Trophoblast cell (in vitro differentiated cells and primary cell): ENCODE results near the gene ITPRIPL2.

Source experiments
- DNase-seq, 2 donors: peaks; one replicate each; pipeline ENCODE4 v3.0.0-alpha.2; 2016
- H2AFZ ChIP-seq: 2 replicates; pipeline ENCODE4 v1.6.1; 2013; ENCODE audit warnings: low read length, moderate library complexity, mild to moderate bottlenecking; ENCODE audit not compliant: insufficient read depth, poor library complexity
- H2AK5ac ChIP-seq: 2 replicates; pipeline ENCODE4 v1.6.1; 2013; ENCODE audit warnings: mild to moderate bottlenecking, low read length
- H2BK120ac ChIP-seq: 2 replicates; pipeline ENCODE4 v1.6.1; 2013; ENCODE audit warnings: low read length, mild to moderate bottlenecking, moderate library complexity; ENCODE audit not compliant: insufficient read depth, poor library complexity
- H2BK12ac ChIP-seq: 2 replicates; pipeline ENCODE4 v1.6.1; 2013; ENCODE audit warnings: mild to moderate bottlenecking, low read length, moderate library complexity
- H2BK5ac ChIP-seq: 2 replicates; pipeline ENCODE4 v1.6.1; 2013; ENCODE audit warnings: low read length, low read depth, moderate library complexity, mild to moderate bottlenecking; ENCODE audit not compliant: poor library complexity
- H3K14ac ChIP-seq: 2 replicates; pipeline ENCODE4 v1.6.1; 2013; ENCODE audit warnings: mild to moderate bottlenecking, low read length
- H3K18ac ChIP-seq: 2 replicates; pipeline ENCODE4 v1.6.1; 2013; ENCODE audit warnings: mild to moderate bottlenecking, low read length
- H3K23ac ChIP-seq: 2 replicates; pipeline ENCODE4 v1.6.1; 2013; ENCODE audit warnings: low read length
- H3K27ac ChIP-seq: 2 replicates; pipeline ENCODE4 v1.5.1; 2013; ENCODE audit warnings: low read depth, mild to moderate bottlenecking, inconsistent platforms, low read length, moderate library complexity
- H3K27me3 ChIP-seq: 2 replicates; pipeline ENCODE4 v1.6.1; 2013; ENCODE audit warnings: inconsistent platforms, mild to moderate bottlenecking, low read length, moderate library complexity; ENCODE audit not compliant: insufficient read depth
- H3K36me3 ChIP-seq, 2 experiments: 1 replicate in 1 of 2; 2 replicates in 1 of 2; pipeline ENCODE4 v1.6.1; 2013; ENCODE audit warnings: low read length in 2 of 2, mild to moderate bottlenecking in 2 of 2, moderate library complexity in 1 of 2; ENCODE audit not compliant: insufficient read depth in 2 of 2, control insufficient read depth in 1 of 2
- H3K4ac ChIP-seq: 2 replicates; pipeline ENCODE4 v1.6.1; 2013; ENCODE audit warnings: low read depth, mild to moderate bottlenecking, low read length, moderate library complexity
- H3K4me1 ChIP-seq, 2 experiments: 1 replicate in 1 of 2; 2 replicates in 1 of 2; pipeline ENCODE4 v1.6.1; 2013; ENCODE audit warnings: low read length in 2 of 2, mild to moderate bottlenecking in 2 of 2, moderate library complexity in 1 of 2; ENCODE audit not compliant: insufficient read depth in 2 of 2, control insufficient read depth in 1 of 2
- H3K4me2 ChIP-seq: 2 replicates; pipeline ENCODE4 v1.6.1; 2013; ENCODE audit warnings: inconsistent platforms, mild to moderate bottlenecking, low read length, moderate library complexity
- H3K4me3 ChIP-seq: 2 replicates; pipeline ENCODE4 v1.5.1; 2013; ENCODE audit warnings: mild to moderate bottlenecking, low read depth, low read length, inconsistent platforms
- H3K79me1 ChIP-seq: one replicate; pipeline ENCODE4 v1.6.1; 2013; ENCODE audit warnings: low read length
- H3K79me2 ChIP-seq: 2 replicates; pipeline ENCODE4 v1.6.1; 2013; ENCODE audit warnings: low read length, mild to moderate bottlenecking; ENCODE audit not compliant: control insufficient read depth, insufficient read depth, poor library complexity
- H3K9ac ChIP-seq: 2 replicates; pipeline ENCODE4 v1.6.1; 2013; ENCODE audit warnings: mild to moderate bottlenecking, low read length
- H3K9me3 ChIP-seq: 2 replicates; pipeline ENCODE4 v1.6.1; 2013; ENCODE audit warnings: low read depth, mild to moderate bottlenecking, control low read depth, inconsistent platforms, low read length; ENCODE audit not compliant: insufficient read depth
- H4K12ac ChIP-seq: 2 replicates; pipeline ENCODE4 v1.6.1; 2013; ENCODE audit warnings: low read depth, mild to moderate bottlenecking, low read length, moderate library complexity
- H4K8ac ChIP-seq: 2 replicates; pipeline ENCODE4 v1.6.1; 2013; ENCODE audit warnings: low read depth, mild to moderate bottlenecking, low read length, moderate library complexity
- H4K91ac ChIP-seq: one replicate; pipeline ENCODE4 v1.6.1; 2013; ENCODE audit warnings: low read depth, mild to moderate bottlenecking, low read length, moderate library complexity
- WGBS: extraction: QIAGEN DNeasy Blood & Tissue Kit; methylation state at CpG from one replicate; pipeline ENCODE4 v1.1.7; 2013; ENCODE audit warnings: missing lambda C conversion rate; ENCODE audit not compliant: insufficient read length, insufficient coverage; ENCODE audit errors: extremely low coverage; 5-methylcytosine and 5-hydroxymethylcytosine counted together

ITPRIPL2 gene

DNA sequence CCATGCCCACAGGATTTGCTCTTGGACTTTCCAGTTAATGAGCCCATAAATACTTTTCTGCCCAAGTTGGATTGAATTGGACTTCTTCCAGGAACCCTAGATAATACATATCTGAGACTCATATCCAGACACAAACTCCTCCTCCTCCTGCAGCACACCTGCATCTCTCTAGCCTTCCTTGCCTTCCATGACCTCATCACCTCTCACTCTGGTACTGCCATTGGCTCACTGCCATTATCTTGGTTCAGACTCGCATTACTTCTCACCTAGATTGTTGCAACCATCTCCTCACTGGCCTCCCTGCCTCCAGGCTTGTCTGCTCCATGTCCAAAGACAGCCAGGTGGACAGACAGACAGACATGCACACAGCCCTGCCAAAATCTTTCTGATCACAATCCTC, 49.5 kb downstream of the ITPRIPL2 start:
- no peak overlapping the region for H4K8ac ChIP-seq
- peaks cover 2 to 8% of the 10 kb centered on the region in 2 experiments for H3K4me1 ChIP-seq
- no CpG with 5 or more reads among the region's 1 CpG for WGBS
- H3K4me3 ChIP-seq, result no peak overlapping the region
- no peak overlapping the region for H2AFZ ChIP-seq
- H3K9ac ChIP-seq, result no peak overlapping the region
- no peak overlapping the region for H3K4ac ChIP-seq
- H3K18ac ChIP-seq, result no peak overlapping the region
- H2AK5ac ChIP-seq, result no peak overlapping the region
- H2BK12ac ChIP-seq, result no peak overlapping the region
- peaks cover 3% of the 10 kb centered on the region for H3K79me1 ChIP-seq
- no peak overlapping the region for H2BK5ac ChIP-seq
- H3K27ac ChIP-seq, result no peak overlapping the region
- H2BK120ac ChIP-seq, result no peak overlapping the region
- H3K79me2 ChIP-seq, result peaks cover 1% of the 10 kb centered on the region
- no peak overlapping the region for H4K12ac ChIP-seq
- no peak overlapping the region for H3K4me2 ChIP-seq
- no peak overlapping the region for H3K14ac ChIP-seq
- no peaks in the 10 kb centered on the region for H3K36me3 ChIP-seq
- H3K23ac ChIP-seq, result no peak overlapping the region
- H3K27me3 ChIP-seq, result peaks cover under 1% of the 10 kb centered on the region
- peaks cover 3% of the 10 kb centered on the region for H3K9me3 ChIP-seq
- H4K91ac ChIP-seq, result no peak overlapping the region
- DNase-seq, result no peak

DNA sequence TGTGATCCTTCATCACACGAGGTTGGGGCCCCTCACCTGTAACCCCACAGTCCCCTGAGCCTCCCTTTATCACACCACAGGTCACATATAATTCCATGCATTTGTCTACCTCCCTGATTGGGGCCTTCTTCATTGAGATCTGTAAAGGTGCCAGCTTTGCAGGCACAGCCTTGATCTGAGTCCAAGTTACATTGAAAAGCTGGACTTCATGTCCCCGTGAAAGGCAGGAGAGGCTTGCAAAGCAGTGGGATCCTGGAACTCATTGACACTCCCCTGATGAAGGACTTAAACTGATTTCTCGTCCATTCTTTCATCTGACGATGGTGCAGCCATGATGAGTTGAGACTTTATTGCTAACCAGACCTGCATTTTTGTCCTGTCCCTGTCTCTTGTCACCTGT, 50.5 kb downstream of the ITPRIPL2 start:
- Histone ChIP-seq H2AFZ (no peak overlapping the region), H3K27ac (no peak overlapping the region), H3K9ac (no peak overlapping the region), H3K4me2 (no peak overlapping the region), H3K23ac (no peak overlapping the region), H3K36me3 (no peaks in the 10 kb centered on the region), H3K79me2 (peaks cover 5% of the 10 kb centered on the region), H2BK12ac (no peak overlapping the region), H4K8ac (no peak overlapping the region), H3K27me3 (peaks cover 5% of the 10 kb centered on the region), H3K79me1 (peaks cover 7% of the 10 kb centered on the region), H3K9me3 (peaks cover 3% of the 10 kb centered on the region), H4K12ac (no peak overlapping the region), H3K18ac (no peak overlapping the region), H3K4me1 (peaks cover 2 to 12% of the 10 kb centered on the region in 2 experiments), H3K4me3 (no peak overlapping the region), H2AK5ac (no peak overlapping the region), H3K14ac (no peak overlapping the region), H3K4ac (no peak overlapping the region), H2BK120ac (no peak overlapping the region), H4K91ac (no peak overlapping the region), H2BK5ac (no peak overlapping the region)
- WGBS, result no CpG with 5 or more reads among the region's 4 CpGs
- DNase-seq, result no peak

DNA sequence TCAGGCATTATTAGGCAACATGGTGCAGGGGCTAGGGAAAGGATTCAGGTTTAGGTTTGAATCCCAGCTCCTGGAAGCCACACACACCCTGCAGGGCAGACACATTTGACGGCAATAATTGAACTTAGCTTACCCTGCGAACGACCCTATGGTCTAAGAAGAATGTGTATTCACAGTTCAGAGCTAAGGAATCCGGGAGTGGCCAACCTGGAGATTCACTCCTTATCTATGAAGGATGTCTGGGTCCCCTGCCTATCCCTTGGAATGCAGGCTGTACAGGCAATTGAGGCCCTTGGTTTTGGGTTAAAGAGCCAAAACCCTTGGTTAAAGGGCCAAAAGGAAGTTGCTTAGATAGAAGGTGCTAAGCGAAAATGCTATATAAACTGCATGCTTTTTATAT, 51.3 kb downstream of the ITPRIPL2 start:
- peak; percentile 45 to 47 for DNase-seq
- H4K12ac ChIP-seq, result no peak overlapping the region
- WGBS, result no CpG with 5 or more reads among the region's 5 CpGs
- H3K4me3 ChIP-seq, result no peak overlapping the region
- peaks cover 5% of the 10 kb centered on the region for H3K27me3 ChIP-seq
- H3K4ac ChIP-seq, result no peak overlapping the region
- H3K14ac ChIP-seq, result no peak overlapping the region
- no peak overlapping the region for H3K9ac ChIP-seq
- H4K8ac ChIP-seq, result no peak overlapping the region
- peaks cover 5% of the 10 kb centered on the region for H3K79me2 ChIP-seq
- peaks cover 7% of the 10 kb centered on the region for H3K79me1 ChIP-seq
- H3K9me3 ChIP-seq, result peaks cover 3% of the 10 kb centered on the region
- H3K36me3 ChIP-seq, result no peaks in the 10 kb centered on the region
- H3K4me2 ChIP-seq, result no peak overlapping the region
- H2AFZ ChIP-seq, result no peak overlapping the region
- no peak overlapping the region for H2BK120ac ChIP-seq
- H2AK5ac ChIP-seq, result no peak overlapping the region
- H3K18ac ChIP-seq, result no peak overlapping the region
- H3K23ac ChIP-seq, result no peak overlapping the region
- peaks cover 2 to 13% of the 10 kb centered on the region in 2 experiments for H3K4me1 ChIP-seq
- no peak overlapping the region for H3K27ac ChIP-seq
- no peak overlapping the region for H2BK5ac ChIP-seq
- no peak overlapping the region for H2BK12ac ChIP-seq
- no peak overlapping the region for H4K91ac ChIP-seq

DNA sequence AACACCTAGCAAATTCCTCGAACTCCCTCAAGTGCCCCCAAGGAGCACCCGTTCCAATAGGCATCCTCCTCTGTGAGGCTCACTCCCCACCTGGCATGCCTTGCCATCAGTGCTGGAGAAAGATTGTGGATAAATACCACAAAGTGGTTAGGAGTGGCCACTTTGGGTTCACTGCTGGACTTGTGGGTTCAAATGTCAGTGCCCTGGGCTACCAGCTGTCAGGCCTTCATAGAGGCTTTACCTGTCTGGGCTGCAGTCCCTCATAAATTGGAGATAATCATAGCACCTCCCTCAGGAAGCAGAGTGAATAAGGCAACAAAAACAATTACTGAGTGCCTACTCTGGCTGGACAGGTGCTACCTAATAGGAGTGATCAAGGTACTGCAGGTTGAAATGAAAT, 52.7 kb downstream of the ITPRIPL2 start:
- WGBS, result no CpG with 5 or more reads among the region's 2 CpGs

More for the DNA sequence above, 52.7 kb downstream of the ITPRIPL2 start:
- Histone ChIP-seq H2BK12ac (no peak overlapping the region), H3K27ac (no peak overlapping the region), H3K18ac (no peak overlapping the region), H4K12ac (no peak overlapping the region), H3K4me2 (no peak overlapping the region), H3K27me3 (peaks cover 5% of the 10 kb centered on the region), H3K36me3 (no peaks in the 10 kb centered on the region), H3K9me3 (peaks cover 6% of the 10 kb centered on the region), H3K4me1 (peaks cover 2 to 13% of the 10 kb centered on the region in 2 experiments), H3K79me1 (peaks cover 7% of the 10 kb centered on the region), H3K14ac (no peak overlapping the region), H3K4ac (no peak overlapping the region), H3K9ac (no peak overlapping the region), H2BK5ac (no peak overlapping the region), H3K4me3 (no peak overlapping the region), H2AFZ (no peak overlapping the region), H3K23ac (no peak overlapping the region), H2AK5ac (no peak overlapping the region), H4K8ac (no peak overlapping the region), H2BK120ac (no peak overlapping the region), H4K91ac (no peak overlapping the region), H3K79me2 (peaks cover 5% of the 10 kb centered on the region)
- peak in 1 of 2 donors; percentile 21 for DNase-seq
